NCI-H446 treated with DMSO at 0.1 percent for 48 hours (cell line): ENCODE data around the gene IL15.

ENCODE experiments used
- DNase-seq: peaks from one replicate; lab custom pipeline; 2025; lab: John Stamatoyannopoulos, UW

IL15 gene

GRCh38 chr4:141771889-141772830, 135.8 kb downstream of the IL15 start:
- no peak for DNase-seq

- DNase-seq = no peak
Observed at GRCh38 chr4:141772838-141773237, 136.5 kb downstream of the IL15 start.

GRCh38 chr4:141782205-141782604, 145.8 kb downstream of the IL15 start:
- DNase-seq = no peak
